ENCODE measurements around the gene PAOX. TPM values are rescaled to one million over a fixed set of nuclear protein-coding genes. Genes with fewer than 3 reads are reported as not detected.
A peak's percentile ranks its signal among the peaks of the same experiment; 100 is the strongest.

PAOX gene
- total and polyA plus RNA-seq, 9 of the 15 experiments (the other 6 are each of a cell fraction or from before 2014, with no cell fraction given), result 0.80 to 6.4 (median 2.6) TPM

DNA sequence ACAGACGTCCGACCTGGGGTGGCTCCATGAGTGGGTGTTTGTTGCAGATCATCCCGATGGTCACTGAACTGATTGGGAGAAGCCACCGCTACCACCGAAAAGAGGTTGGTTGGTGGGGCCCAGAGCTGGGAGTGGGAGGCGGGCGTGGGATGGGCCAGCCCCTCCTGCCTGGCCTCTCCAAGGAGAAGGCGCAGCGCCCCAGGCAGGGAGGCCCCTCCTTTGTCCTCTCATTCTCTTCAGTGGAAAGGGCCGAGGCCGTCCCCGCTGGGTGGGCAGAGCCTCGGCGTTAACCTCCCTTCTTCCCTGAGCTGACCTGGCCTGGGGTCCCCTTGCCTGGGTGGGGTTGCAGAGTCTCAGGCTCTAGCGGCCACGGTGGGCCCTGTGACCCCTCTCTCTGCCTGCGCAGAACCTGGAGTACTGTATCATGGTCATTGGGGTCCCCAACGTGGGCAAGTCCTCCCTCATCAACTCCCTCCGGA, 20.1 kb downstream of the PAOX start:
- H3K27ac ChIP-seq (ENCODE audit: extremely low read depth, low read depth, low read length), result no peak overlapping the region
- no peaks in the 10 kb centered on the region for H4K20me1 ChIP-seq (replicated peaks; ENCODE audit: control insufficient read depth, insufficient read depth, low read length)
- in situ Hi-C loops (cut with MboI), result no loop called here
- ATAC-seq (no peak), DNase-seq (ENCODE audit: extremely low read depth in 1 of 4, low spot score in 3 of 4) (no peak), FAIRE-seq (no peak)
- peaks cover 5 to 27% of the 10 kb centered on the region in 2 experiments; a peak in 4 of 5 replicates for H3K4me1 ChIP-seq (replicated peaks in 1 of 2; ENCODE audit: control insufficient read depth in 2 of 2, insufficient read depth in 2 of 2, low read length in 2 of 2)
- intact Hi-C loops (cut with micrococcal nuclease), result loop anchor here (10.0 kb wide), 1 partner anchor 74 kb away; no protein-coding TSS in a partner anchor
- ChIA-PET CTCF (ENCODE audit: low intra/inter-chr PET ratio) (no interaction called here), POLR2A (no interaction called here)
- H3K9me3 ChIP-seq (replicated peaks; ENCODE audit: control insufficient read depth, insufficient read depth, low read depth, low read length), result no peaks in the 10 kb centered on the region
- 87% methylated on average over 3 of the region's 19 CpGs for WGBS (ENCODE audit: insufficient coverage, low coverage, missing lambda C conversion rate)
- H3K9me1 ChIP-seq (ENCODE audit: control insufficient read depth, insufficient read depth, low read length), result no peaks in the 10 kb centered on the region
- no peak overlapping the region for H2AFZ ChIP-seq (ENCODE audit: low read depth, low read length)
- H3K27me3 ChIP-seq (ENCODE audit: control insufficient read depth in 2 of 2, insufficient read depth in 2 of 2, low read length in 2 of 2), result no peaks in the 10 kb centered on the region
- no peak for TF ChIP-seq ERF (CRISPR knock-in tag; IDR thresholded peaks at IDR 0.05)
- no peak for TF ChIP-seq SMAD3 (CRISPR knock-in tag; conservative IDR thresholded peaks at IDR 0.05)
- no peak for TF ChIP-seq SRSF9 (IDR thresholded peaks at IDR 0.05; ENCODE audit: borderline replicate concordance, low read depth, low read length)
- TF ChIP-seq KAT2B (IDR thresholded peaks at IDR 0.05; ENCODE audit: low read depth, low read length), result no peak
- no peak for TF ChIP-seq FOXK1 (CRISPR knock-in tag; IDR thresholded peaks at IDR 0.05; ENCODE audit: borderline replicate concordance)
- TF ChIP-seq CEBPG (CRISPR knock-in tag; IDR thresholded peaks at IDR 0.05), result no peak
- no peak for TF ChIP-seq CEBPG (tag; conservative IDR thresholded peaks at IDR 0.05 in 1 of 2, IDR thresholded peaks at IDR 0.05 in 1 of 2)
- TF ChIP-seq ZNF639 (CRISPR knock-in tag; conservative IDR thresholded peaks at IDR 0.05 in 1 of 2, IDR thresholded peaks at IDR 0.05 in 1 of 2), result no peak
- TF ChIP-seq MYBL2 (IDR thresholded peaks at IDR 0.05; ENCODE audit: low read depth), result no peak
- TF ChIP-seq MYBL2 (CRISPR knock-in tag; IDR thresholded peaks at IDR 0.05; ENCODE audit: borderline replicate concordance), result no peak
- peak; percentile 42; the same call in 1 of the 2 replicates for TF ChIP-seq POLR2G (IDR thresholded peaks at IDR 0.05; ENCODE audit: low read depth, low read length)
- TF ChIP-seq RBFOX2 (IDR thresholded peaks at IDR 0.05; ENCODE audit: low read depth, low read length), result 0 out of 2 replicates have a peak, but pooled peaks have one; percentile 21
- no TSS peak for BruUV-seq (replicated peaks)
- no peak overlapping the region for H3K4me2 ChIP-seq (ENCODE audit: insufficient read depth, low read length)
- peak overlapping the region in 1 of 2 experiments; percentile 45; a peak in 2 of 4 replicates for H3K9ac ChIP-seq (ENCODE audit: insufficient read depth in 1 of 2, low read depth in 2 of 2, low read length in 2 of 2)
- no peak overlapping the region for H3K4me3 ChIP-seq
- H3K36me3 ChIP-seq (ENCODE audit: control insufficient read depth, insufficient read depth, low read length), result peaks cover 52% of the 10 kb centered on the region; the same call in 2 of the 3 replicates
- peaks cover 20% of the 10 kb centered on the region for H3K79me2 ChIP-seq (ENCODE audit: control insufficient read depth, insufficient read depth, low read length)

All from K562 (cell line).